GM13976 (cell line): ENCODE data around the gene CACHD1.
"Not testable (repeated sequence)": the region's sequence is repeated elsewhere in the genome, so short reads cannot be mapped to it uniquely, and the experiment has no call there.

Experiments
- DNase-seq: peaks from one replicate; pipeline ENCODE4 v3.0.0; 2012; ENCODE audit warnings: low spot score
- in situ Hi-C: fragments of 300-500 bp; cut with MboI; formaldehyde crosslinking; loops from one replicate; pipeline ENCODE4 v1.12.0; 2022; ENCODE audit warnings: low sequenced_read_pairs, mixed read lengths, inconsistent platforms; ENCODE audit not compliant: unreplicated experiment
- TF ChIP-seq, protein P1 (sequence below): IDR thresholded peaks from 2 replicates; pipeline ENCODE4 v1.5.1; 2012; ENCODE audit warnings: borderline replicate concordance, mild to moderate bottlenecking; ENCODE audit not compliant: insufficient read depth; ENCODE audit errors: extremely low read depth, missing control alignments, control extremely low read depth

The CACHD1 gene

DNA sequence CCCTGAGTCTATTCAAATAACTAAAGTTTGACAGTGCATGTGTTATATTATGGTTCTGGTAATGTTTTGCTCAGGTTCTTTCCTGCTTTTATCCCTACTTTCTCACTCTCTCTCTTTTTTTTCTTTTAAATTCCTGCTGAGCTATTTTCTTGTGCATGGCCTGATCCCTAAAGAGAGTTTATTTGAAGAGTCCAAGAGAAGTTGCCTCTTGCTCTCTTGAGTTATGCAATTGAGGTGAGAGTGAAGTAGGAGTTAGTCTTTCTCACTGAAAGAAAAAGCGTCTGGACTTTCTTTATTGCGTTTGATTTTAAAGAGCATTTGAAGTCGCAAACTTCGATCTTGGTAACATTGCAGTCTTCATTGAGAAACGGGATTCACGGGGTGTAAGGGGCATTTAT, 138.7 kb downstream of the CACHD1 start:
- in situ Hi-C loops: no loop called here
- DNase-seq: no peak
- TF ChIP-seq, protein P1, sequence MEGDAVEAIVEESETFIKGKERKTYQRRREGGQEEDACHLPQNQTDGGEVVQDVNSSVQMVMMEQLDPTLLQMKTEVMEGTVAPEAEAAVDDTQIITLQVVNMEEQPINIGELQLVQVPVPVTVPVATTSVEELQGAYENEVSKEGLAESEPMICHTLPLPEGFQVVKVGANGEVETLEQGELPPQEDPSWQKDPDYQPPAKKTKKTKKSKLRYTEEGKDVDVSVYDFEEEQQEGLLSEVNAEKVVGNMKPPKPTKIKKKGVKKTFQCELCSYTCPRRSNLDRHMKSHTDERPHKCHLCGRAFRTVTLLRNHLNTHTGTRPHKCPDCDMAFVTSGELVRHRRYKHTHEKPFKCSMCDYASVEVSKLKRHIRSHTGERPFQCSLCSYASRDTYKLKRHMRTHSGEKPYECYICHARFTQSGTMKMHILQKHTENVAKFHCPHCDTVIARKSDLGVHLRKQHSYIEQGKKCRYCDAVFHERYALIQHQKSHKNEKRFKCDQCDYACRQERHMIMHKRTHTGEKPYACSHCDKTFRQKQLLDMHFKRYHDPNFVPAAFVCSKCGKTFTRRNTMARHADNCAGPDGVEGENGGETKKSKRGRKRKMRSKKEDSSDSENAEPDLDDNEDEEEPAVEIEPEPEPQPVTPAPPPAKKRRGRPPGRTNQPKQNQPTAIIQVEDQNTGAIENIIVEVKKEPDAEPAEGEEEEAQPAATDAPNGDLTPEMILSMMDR: no peak

DNA sequence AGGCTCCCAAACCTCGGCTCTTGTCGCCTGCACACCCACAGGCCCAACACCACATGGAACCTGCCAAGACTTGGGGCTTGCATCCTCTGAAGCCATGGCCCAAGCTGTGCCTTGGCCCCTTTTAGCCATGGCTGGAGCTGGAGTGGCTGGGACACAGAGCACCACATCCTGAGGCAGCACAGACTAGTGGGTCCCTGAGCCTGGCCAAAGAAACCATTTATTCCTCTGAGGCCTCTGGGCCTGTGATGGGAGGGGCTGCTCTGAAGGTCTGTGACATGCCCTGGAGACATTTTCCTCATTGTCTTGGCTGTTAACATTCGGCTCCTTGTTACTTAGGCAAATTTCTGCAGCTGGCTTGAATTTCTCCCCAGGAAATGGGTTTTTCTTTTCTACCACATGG, 141.0 kb downstream of the CACHD1 start:
- DNase-seq, in situ Hi-C loops: not testable (repeated sequence)

DNA sequence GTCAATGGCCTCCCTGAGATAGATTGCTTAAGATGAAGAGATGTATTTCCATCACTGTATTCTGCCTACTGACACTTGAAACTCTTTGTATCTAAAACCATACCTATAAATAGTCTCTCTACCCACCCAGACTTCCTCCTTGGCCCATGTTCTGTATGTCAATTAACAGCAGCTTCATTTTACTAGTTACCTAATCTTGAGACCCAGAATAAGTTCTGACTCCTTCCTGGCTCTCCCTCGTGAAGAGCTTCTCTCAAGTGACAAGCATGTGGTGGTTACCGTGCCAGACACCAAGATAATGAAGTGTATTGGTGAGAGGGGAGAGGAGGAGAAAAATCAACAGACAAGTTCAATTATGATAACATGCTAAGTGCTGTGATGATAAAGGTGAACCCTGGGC, 146.1 kb downstream of the CACHD1 start:
- DNase-seq: no peak
- in situ Hi-C loops: no loop called here
- TF ChIP-seq, protein P1: no peak

DNA sequence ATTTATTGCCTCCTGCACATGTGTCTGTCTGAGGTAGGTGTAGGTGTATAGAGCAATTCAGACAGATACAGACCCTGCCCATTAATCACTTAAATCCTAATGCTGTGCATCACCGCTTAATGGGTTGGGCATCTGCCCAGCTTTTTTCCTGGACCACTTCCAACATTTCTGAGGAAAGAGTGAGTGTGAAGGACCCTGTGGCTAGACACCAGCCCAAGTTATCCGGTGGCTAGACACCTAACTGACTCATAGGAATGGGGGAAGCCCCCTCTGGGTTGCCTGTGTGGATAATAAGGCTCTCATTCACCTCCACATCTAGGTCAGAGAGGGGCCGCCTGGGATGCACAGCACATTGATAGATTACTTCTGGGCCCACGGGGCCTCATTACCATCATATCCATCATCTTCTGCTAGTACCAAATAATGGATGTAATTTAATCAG, 153.8 kb downstream of the CACHD1 start:
- TF ChIP-seq, protein P1: no peak
- DNase-seq: no peak
- in situ Hi-C loops: no loop called here

DNA sequence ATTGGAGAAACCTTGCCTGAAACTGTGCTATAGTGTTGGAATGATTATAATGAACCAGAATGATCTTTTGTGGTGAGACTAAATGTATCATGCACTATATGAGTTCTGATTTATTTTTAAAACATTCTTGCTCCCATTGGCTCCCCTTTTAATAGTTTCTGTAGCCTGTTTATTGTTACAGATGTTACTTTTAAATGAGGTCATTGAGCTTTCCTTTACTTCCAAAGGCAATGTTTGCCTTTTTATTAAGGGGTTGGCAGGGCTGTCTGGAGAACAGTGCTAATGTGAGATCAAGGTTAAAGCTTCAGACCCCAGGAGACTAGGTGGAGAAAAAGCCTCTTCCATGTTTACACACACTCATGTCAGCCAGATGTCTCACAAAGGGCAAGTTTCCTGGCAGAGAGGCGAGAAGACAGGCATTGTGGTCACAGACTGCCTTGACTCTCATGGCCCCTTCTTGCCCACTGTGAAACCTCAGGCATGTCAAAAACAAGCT, 154.3 kb downstream of the CACHD1 start:
- DNase-seq: no peak
- in situ Hi-C loops: no loop called here
- TF ChIP-seq, protein P1: no peak

DNA sequence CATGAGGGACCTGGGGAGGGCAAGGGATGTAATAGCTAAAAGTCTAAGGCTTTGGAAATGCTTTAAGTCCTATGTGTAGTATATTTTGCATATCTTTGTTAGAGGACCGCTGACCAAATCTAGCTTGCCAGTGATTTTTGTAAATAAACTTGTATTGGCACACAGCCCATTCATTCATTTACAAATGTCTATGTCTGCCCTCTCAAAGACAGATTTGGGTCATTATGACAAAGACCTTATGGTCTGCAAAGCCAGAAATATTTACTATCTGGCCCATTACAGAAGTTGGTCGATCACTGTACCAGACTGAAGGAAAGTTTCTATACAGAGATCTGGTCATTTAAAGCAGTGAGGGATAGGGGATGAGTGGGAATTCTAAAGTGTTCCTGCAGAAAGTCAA, 154.9 kb downstream of the CACHD1 start:
- no peak for DNase-seq
- TF ChIP-seq, protein P1: no peak
- in situ Hi-C loops: no loop called here

DNA sequence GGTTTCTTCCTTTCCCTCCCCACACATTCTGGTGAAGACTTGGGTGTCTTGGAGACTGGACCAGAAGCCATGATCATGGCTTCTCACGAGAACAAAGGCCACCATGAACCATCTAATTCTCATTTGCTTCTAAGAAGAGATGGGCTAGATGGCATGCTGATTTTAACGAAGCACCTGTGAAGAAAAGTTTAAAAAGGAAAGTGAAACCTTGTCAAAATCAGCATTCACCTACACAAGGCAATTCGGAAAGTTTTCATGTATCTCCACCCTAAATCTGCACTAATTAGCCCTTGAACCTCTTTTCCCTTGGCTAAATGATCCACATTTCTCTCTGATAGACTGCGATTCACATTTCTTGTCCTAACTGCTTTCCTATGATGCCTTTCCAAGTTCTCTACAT, 160.7 kb downstream of the CACHD1 start:
- TF ChIP-seq, protein P1: no peak
- in situ Hi-C loops: no loop called here
- no peak for DNase-seq
